K562 (cell line): ENCODE data around the gene CNNM2. TPM values are rescaled to one million over a fixed set of nuclear protein-coding genes. Genes with fewer than 3 reads are reported as not detected.

Experiments used
- ATAC-seq: fragments of 200-7000 bp; cut with Tn5 transposase; 3 replicates; pipeline ENCODE4 v1.9.1; 2020; ENCODE audit warnings: moderate library complexity
- BruUV-seq: library from RNA; stranded (reverse); fragments of 400-500 nt; replicated peaks from 2 replicates; lab custom pipeline; 2021; lab: Mats Ljungman, UMichigan
- CTCF ChIA-PET: fragments of 300-600 bp; formaldehyde crosslinking; extraction: SDS; loops from one replicate; lab custom pipeline; 2021; ENCODE audit warnings: low intra/inter-chr PET ratio; lab: Yijun Ruan, JAX
- POLR2A ChIA-PET: fragments of 300-600, 350-650 bp; sonication (Branson Sonifier 250); formaldehyde crosslinking; extraction: SDS; loops from one replicate; lab custom pipeline; 2021; ENCODE audit warnings: antibody characterized with exemption, inconsistent platforms; lab: Yijun Ruan, JAX
- DNase-seq, 4 experiments: peaks; one replicate each; pipeline versions ENCODE4 v3.0.0 to v3.0.0-alpha.2; 2011 to 2018; ENCODE audit warnings: low spot score in 3 of 4, mixed read lengths in 3 of 4; ENCODE audit errors: extremely low read depth in 1 of 4
- FAIRE-seq: peaks from 2 replicates; lab custom pipeline; 2011; peaks lifted over from hg19 to GRCh38; lab: Jason Lieb, UNC
- H2AFZ ChIP-seq: 2 replicates; pipeline ENCODE4 v1.6.0; 2011; ENCODE audit warnings: low read depth, low read length, control low read depth, inconsistent platforms
- H3K27ac ChIP-seq: fragments of 200-600 bp; 3 replicates; pipeline ENCODE4 v1.8.0; 2011; ENCODE audit warnings: low read depth, mild to moderate bottlenecking, control low read depth, inconsistent platforms, low read length, moderate library complexity, mixed read lengths; ENCODE audit errors: extremely low read depth
- H3K27me3 ChIP-seq, 2 experiments: fragments of 300-600 bp in 1 of 2; 2 replicates in 1 of 2; 3 replicates in 1 of 2; pipeline versions ENCODE4 v1.6.0 to v1.8.0; 2011; ENCODE audit warnings: inconsistent platforms in 2 of 2, low read length in 2 of 2, mild to moderate bottlenecking in 1 of 2, mixed read lengths in 1 of 2, moderate library complexity in 1 of 2; ENCODE audit not compliant: control insufficient read depth in 2 of 2, insufficient read depth in 2 of 2
- H3K36me3 ChIP-seq: fragments of 300-600 bp; 3 replicates; pipeline ENCODE4 v1.8.0; 2011; ENCODE audit warnings: mild to moderate bottlenecking, low read length, inconsistent platforms; ENCODE audit not compliant: control insufficient read depth, insufficient read depth
- H3K4me1 ChIP-seq, 2 experiments: fragments of 200-600 bp in 1 of 2; replicated peaks in 1 of 2; 2 replicates in 1 of 2; 3 replicates in 1 of 2; pipeline versions ENCODE4 v1.5.1 to v1.8.0; 2011; ENCODE audit warnings: inconsistent platforms in 2 of 2, low read length in 2 of 2, mild to moderate bottlenecking in 1 of 2, mixed read lengths in 1 of 2, moderate library complexity in 1 of 2; ENCODE audit not compliant: control insufficient read depth in 2 of 2, insufficient read depth in 2 of 2
- H3K4me2 ChIP-seq: 2 replicates; pipeline ENCODE4 v1.6.1; 2011; ENCODE audit warnings: low read length, control low read depth, inconsistent platforms, mixed read lengths; ENCODE audit not compliant: insufficient read depth
- H3K4me3 ChIP-seq: fragments of 200-600 bp; sonication (generic), shearing (Covaris generic); 2 replicates; pipeline ENCODE4 v1.5.1; 2016; ENCODE audit warnings: control low read depth, inconsistent platforms
- H3K79me2 ChIP-seq: fragments of 200-600 bp; 3 replicates; pipeline ENCODE4 v1.8.0; 2011; ENCODE audit warnings: low read length, inconsistent platforms; ENCODE audit not compliant: control insufficient read depth, insufficient read depth
- H3K9ac ChIP-seq, 2 experiments: 2 replicates each; pipeline versions ENCODE4 v1.6.0 to v1.6.1; 2011; ENCODE audit warnings: low read depth in 2 of 2, low read length in 2 of 2, control low read depth in 1 of 2, inconsistent platforms in 1 of 2, mild to moderate bottlenecking in 1 of 2, mixed read lengths in 1 of 2; ENCODE audit not compliant: insufficient read depth in 1 of 2
- H3K9me1 ChIP-seq: one replicate; pipeline ENCODE4 v1.6.0; 2011; ENCODE audit warnings: inconsistent platforms, mild to moderate bottlenecking, low read length, moderate library complexity; ENCODE audit not compliant: control insufficient read depth, insufficient read depth
- H3K9me3 ChIP-seq: replicated peaks from 2 replicates; pipeline ENCODE4 v1.5.1; 2011; ENCODE audit warnings: low read depth, low read length, inconsistent platforms; ENCODE audit not compliant: control insufficient read depth, insufficient read depth
- H4K20me1 ChIP-seq: replicated peaks from 2 replicates; pipeline ENCODE4 v1.6.1; 2011; ENCODE audit warnings: low read length, inconsistent platforms, mixed read lengths; ENCODE audit not compliant: control insufficient read depth, insufficient read depth
- CC2D1A ChIP-seq: fragments of 450-650 bp; IDR thresholded peaks from 2 replicates; pipeline ENCODE4 v1.6.1; 2017; ENCODE audit warnings: mild to moderate bottlenecking
- GABPA ChIP-seq: fragments of 200-800 bp; sonication (Bioruptor generic); conservative IDR thresholded peaks from 2 replicates; pipeline ENCODE4 v1.6.1; 2016; ENCODE audit warnings: low read depth, missing genetic modification characterization, missing compliant biosample characterization
- POLR2B ChIP-seq: fragments of 450-650 bp; IDR thresholded peaks from 2 replicates; pipeline ENCODE4 v1.6.1; 2018; ENCODE audit warnings: low read depth; ENCODE audit not compliant: partially characterized antibody
- RB1 ChIP-seq: fragments of 450-650 bp; IDR thresholded peaks from 2 replicates; pipeline ENCODE4 v1.6.1; 2017; ENCODE audit warnings: low read depth, mild to moderate bottlenecking
- TAF7 ChIP-seq: fragments of 450-650 bp; IDR thresholded peaks from 2 replicates; pipeline ENCODE4 v1.6.1; 2016; ENCODE audit warnings: missing genetic modification characterization, missing compliant biosample characterization
- ZBTB8A ChIP-seq: fragments of 450-650 bp; IDR thresholded peaks from 2 replicates; pipeline ENCODE4 v1.6.1; 2018; ENCODE audit warnings: mild to moderate bottlenecking, moderate library complexity; ENCODE audit not compliant: partially characterized antibody
- ZNF133 ChIP-seq: fragments of 250-450 bp; sonication (Bioruptor Pico); IDR thresholded peaks from 2 replicates; pipeline ENCODE4 v1.4.0; 2020; ENCODE audit warnings: mild to moderate bottlenecking
- ZNF217 ChIP-seq: sonication (generic); formaldehyde crosslinking; IDR thresholded peaks from 2 replicates; pipeline ENCODE4 v1.8.0; 2022; ENCODE audit warnings: mild to moderate bottlenecking, missing genetic modification reagents
- ZNF232 ChIP-seq: sonication (generic); formaldehyde crosslinking; IDR thresholded peaks from 2 replicates; pipeline ENCODE4 v1.8.0; 2022; ENCODE audit warnings: mild to moderate bottlenecking, missing genetic modification reagents
- ZNF584 ChIP-seq: fragments of 200-800 bp; sonication (Bioruptor generic); IDR thresholded peaks from 2 replicates; pipeline ENCODE4 v1.6.1; 2016; ENCODE audit warnings: low read depth, mild to moderate bottlenecking, missing genetic modification characterization, missing compliant biosample characterization
- WGBS: fragments of 100-300 bp; shearing (Covaris generic); methylation state at CpG from one replicate; pipeline ENCODE4 v1.1.6; 2016; ENCODE audit warnings: low coverage, mixed read lengths; ENCODE audit not compliant: insufficient coverage; ENCODE audit errors: missing lambda C conversion rate; 5-methylcytosine and 5-hydroxymethylcytosine counted together
- in situ Hi-C: fragments of 300-500 bp; cut with MboI; formaldehyde crosslinking; loops from 4 replicates; pipeline ENCODE4 v1.15.0; 2018; ENCODE audit warnings: inconsistent platforms, mixed read lengths
- intact Hi-C: fragments of 100-400 bp; cut with micrococcal nuclease; formaldehyde crosslinking; loops from 2 replicates; pipeline ENCODE4 v1.14.2; 2022
- polyA plus RNA-seq, 8 experiments: library from polyadenylated mRNA; depleted of rRNA in 4 of 8; stranded (reverse) in 5 of 8; unstranded in 3 of 8; fragments of >200 nt; fragmentation: Nextera tagmentation in 2 of 8; fragmentation: Illumina TruSeq in 1 of 8; extraction: Ambion mirVana in 2 of 8; extraction: Trizol in 1 of 8; gene quantifications; 2 replicates each; pipeline versions ENCODE4 v1.2.1 to v1.2.3, GENCODE V29; 2011 to 2014; ENCODE audit warnings: inconsistent platforms in 1 of 8, missing spikeins in 1 of 8
- total RNA-seq, 7 experiments: library from RNA; depleted of rRNA in 6 of 7; stranded (reverse); fragments of >200 nt in 6 of 7; fragmentation: Illumina TruSeq in 2 of 7; extraction: Trizol in 2 of 7; gene quantifications; 2 replicates each; pipeline versions ENCODE4 v1.2.1 to v1.2.3, GENCODE V29; 2011 to 2021; ENCODE audit warnings: low replicate concordance in 1 of 7
- TF ChIP-seq, protein P1 (sequence below): fragments of 450-650 bp; IDR thresholded peaks from 2 replicates; pipeline ENCODE4 v1.6.1; 2016; ENCODE audit warnings: mild to moderate bottlenecking, moderate library complexity
- TF ChIP-seq, protein P2 (sequence below): fragments of 450-650 bp; IDR thresholded peaks from 2 replicates; pipeline ENCODE4 v1.6.1; 2016; ENCODE audit warnings: low read depth, mild to moderate bottlenecking, moderate library complexity

The CNNM2 gene
- total and polyA plus RNA-seq, 9 of the 15 experiments (the other 6 are each of a cell fraction or from before 2014, with no cell fraction given) = 0.21 to 5.0 (median 1.3) TPM

DNA sequence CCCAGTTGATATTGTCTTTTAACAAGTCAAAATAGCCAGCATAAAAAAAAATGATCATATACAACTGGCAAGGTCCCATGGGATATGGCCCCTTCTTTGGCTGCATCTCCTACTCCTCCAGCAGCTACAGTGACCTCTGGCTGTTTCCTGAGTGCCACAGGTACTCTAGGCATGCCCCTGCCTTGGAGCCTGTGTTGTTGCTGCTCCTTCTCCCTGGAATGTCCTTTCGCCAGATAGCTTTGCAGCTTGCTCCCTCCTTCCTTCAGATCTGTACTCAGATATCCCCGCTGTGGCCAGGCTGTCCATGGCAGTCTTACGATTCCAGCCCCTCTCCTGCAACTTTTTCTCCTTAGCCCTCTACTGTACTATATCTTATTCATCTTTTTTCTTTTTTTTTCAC, 23.3 kb downstream of the CNNM2 start:
- no peaks in the 10 kb centered on the region for H3K9me3 ChIP-seq
- no peaks in the 10 kb centered on the region for H3K36me3 ChIP-seq
- no peak overlapping the region for H3K4me2 ChIP-seq
- no peaks in the 10 kb centered on the region for H3K79me2 ChIP-seq
- in situ Hi-C loops (no loop called here), intact Hi-C loops (no loop called here)
- FAIRE-seq = no peak
- no peak overlapping the region for H2AFZ ChIP-seq
- DNase-seq = no peak
- H3K9me1 ChIP-seq = no peaks in the 10 kb centered on the region
- H3K4me3 ChIP-seq = no peak overlapping the region
- H3K9ac ChIP-seq = no peak overlapping the region
- ChIA-PET CTCF (no interaction called here), POLR2A (interaction anchor here (0.7 to 0.8 kb wide), 2 partner anchors 9 to 16 kb away, joined by 3 to 5 read pairs; no protein-coding TSS in a partner anchor)
- no peaks in the 10 kb centered on the region for H4K20me1 ChIP-seq
- no TSS peak for BruUV-seq
- ATAC-seq = no peak
- WGBS = 83% methylated on average over 3 of the region's 3 CpGs
- H3K27ac ChIP-seq = no peak overlapping the region
- H3K27me3 ChIP-seq = no peaks in the 10 kb centered on the region
- H3K4me1 ChIP-seq = peaks cover 3 to 4% of the 10 kb centered on the region in 2 experiments; a peak in 2 of 5 replicates
- no peak for TF ChIP-seq ZNF133 (CRISPR knock-in tag)
- TF ChIP-seq, protein P1, sequence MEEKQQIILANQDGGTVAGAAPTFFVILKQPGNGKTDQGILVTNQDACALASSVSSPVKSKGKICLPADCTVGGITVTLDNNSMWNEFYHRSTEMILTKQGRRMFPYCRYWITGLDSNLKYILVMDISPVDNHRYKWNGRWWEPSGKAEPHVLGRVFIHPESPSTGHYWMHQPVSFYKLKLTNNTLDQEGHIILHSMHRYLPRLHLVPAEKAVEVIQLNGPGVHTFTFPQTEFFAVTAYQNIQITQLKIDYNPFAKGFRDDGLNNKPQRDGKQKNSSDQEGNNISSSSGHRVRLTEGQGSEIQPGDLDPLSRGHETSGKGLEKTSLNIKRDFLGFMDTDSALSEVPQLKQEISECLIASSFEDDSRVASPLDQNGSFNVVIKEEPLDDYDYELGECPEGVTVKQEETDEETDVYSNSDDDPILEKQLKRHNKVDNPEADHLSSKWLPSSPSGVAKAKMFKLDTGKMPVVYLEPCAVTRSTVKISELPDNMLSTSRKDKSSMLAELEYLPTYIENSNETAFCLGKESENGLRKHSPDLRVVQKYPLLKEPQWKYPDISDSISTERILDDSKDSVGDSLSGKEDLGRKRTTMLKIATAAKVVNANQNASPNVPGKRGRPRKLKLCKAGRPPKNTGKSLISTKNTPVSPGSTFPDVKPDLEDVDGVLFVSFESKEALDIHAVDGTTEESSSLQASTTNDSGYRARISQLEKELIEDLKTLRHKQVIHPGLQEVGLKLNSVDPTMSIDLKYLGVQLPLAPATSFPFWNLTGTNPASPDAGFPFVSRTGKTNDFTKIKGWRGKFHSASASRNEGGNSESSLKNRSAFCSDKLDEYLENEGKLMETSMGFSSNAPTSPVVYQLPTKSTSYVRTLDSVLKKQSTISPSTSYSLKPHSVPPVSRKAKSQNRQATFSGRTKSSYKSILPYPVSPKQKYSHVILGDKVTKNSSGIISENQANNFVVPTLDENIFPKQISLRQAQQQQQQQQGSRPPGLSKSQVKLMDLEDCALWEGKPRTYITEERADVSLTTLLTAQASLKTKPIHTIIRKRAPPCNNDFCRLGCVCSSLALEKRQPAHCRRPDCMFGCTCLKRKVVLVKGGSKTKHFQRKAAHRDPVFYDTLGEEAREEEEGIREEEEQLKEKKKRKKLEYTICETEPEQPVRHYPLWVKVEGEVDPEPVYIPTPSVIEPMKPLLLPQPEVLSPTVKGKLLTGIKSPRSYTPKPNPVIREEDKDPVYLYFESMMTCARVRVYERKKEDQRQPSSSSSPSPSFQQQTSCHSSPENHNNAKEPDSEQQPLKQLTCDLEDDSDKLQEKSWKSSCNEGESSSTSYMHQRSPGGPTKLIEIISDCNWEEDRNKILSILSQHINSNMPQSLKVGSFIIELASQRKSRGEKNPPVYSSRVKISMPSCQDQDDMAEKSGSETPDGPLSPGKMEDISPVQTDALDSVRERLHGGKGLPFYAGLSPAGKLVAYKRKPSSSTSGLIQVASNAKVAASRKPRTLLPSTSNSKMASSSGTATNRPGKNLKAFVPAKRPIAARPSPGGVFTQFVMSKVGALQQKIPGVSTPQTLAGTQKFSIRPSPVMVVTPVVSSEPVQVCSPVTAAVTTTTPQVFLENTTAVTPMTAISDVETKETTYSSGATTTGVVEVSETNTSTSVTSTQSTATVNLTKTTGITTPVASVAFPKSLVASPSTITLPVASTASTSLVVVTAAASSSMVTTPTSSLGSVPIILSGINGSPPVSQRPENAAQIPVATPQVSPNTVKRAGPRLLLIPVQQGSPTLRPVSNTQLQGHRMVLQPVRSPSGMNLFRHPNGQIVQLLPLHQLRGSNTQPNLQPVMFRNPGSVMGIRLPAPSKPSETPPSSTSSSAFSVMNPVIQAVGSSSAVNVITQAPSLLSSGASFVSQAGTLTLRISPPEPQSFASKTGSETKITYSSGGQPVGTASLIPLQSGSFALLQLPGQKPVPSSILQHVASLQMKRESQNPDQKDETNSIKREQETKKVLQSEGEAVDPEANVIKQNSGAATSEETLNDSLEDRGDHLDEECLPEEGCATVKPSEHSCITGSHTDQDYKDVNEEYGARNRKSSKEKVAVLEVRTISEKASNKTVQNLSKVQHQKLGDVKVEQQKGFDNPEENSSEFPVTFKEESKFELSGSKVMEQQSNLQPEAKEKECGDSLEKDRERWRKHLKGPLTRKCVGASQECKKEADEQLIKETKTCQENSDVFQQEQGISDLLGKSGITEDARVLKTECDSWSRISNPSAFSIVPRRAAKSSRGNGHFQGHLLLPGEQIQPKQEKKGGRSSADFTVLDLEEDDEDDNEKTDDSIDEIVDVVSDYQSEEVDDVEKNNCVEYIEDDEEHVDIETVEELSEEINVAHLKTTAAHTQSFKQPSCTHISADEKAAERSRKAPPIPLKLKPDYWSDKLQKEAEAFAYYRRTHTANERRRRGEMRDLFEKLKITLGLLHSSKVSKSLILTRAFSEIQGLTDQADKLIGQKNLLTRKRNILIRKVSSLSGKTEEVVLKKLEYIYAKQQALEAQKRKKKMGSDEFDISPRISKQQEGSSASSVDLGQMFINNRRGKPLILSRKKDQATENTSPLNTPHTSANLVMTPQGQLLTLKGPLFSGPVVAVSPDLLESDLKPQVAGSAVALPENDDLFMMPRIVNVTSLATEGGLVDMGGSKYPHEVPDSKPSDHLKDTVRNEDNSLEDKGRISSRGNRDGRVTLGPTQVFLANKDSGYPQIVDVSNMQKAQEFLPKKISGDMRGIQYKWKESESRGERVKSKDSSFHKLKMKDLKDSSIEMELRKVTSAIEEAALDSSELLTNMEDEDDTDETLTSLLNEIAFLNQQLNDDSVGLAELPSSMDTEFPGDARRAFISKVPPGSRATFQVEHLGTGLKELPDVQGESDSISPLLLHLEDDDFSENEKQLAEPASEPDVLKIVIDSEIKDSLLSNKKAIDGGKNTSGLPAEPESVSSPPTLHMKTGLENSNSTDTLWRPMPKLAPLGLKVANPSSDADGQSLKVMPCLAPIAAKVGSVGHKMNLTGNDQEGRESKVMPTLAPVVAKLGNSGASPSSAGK = no peak
- TF ChIP-seq TAF7 (tag) = no peak
- no peak for TF ChIP-seq ZNF217 (CRISPR knock-in tag)
- TF ChIP-seq, protein P2, sequence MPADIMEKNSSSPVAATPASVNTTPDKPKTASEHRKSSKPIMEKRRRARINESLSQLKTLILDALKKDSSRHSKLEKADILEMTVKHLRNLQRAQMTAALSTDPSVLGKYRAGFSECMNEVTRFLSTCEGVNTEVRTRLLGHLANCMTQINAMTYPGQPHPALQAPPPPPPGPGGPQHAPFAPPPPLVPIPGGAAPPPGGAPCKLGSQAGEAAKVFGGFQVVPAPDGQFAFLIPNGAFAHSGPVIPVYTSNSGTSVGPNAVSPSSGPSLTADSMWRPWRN = no peak
- no peak for TF ChIP-seq CC2D1A
- TF ChIP-seq POLR2B = no peak
- TF ChIP-seq ZNF232 = no peak
- no peak for TF ChIP-seq GABPA (tag)
- no peak for TF ChIP-seq ZNF584 (CRISPR knock-in tag)
- no peak for TF ChIP-seq RB1
- TF ChIP-seq ZBTB8A = no peak
